SK-N-SH (cell line): ENCODE results near the gene CBX7. TPM values are rescaled to one million over a fixed set of nuclear protein-coding genes. Genes with fewer than 3 reads are reported as not detected.

ENCODE experiments used
- CTCF ChIA-PET: fragments of 300-600, 350-600 bp; formaldehyde crosslinking; extraction: SDS; loops from one replicate; lab custom pipeline; 2021; lab: Yijun Ruan, JAX
- POLR2A ChIA-PET: fragments of 350-600 bp; sonication (Branson Sonifier 250); formaldehyde crosslinking; extraction: SDS; loops from one replicate; lab custom pipeline; 2020; ENCODE audit warnings: antibody characterized with exemption, inconsistent platforms; lab: Yijun Ruan, JAX
- DNase-seq: peaks from one replicate; pipeline ENCODE4 v3.0.0; 2012
- H2AFZ ChIP-seq: fragments of 200-600 bp; sonication (generic); 2 replicates; pipeline ENCODE4 v1.8.1; 2016; ENCODE audit warnings: antibody characterized with exemption, mild to moderate bottlenecking, low read depth
- H3F3A ChIP-seq: fragments of 200-600 bp; sonication (generic); replicated peaks from 2 replicates; pipeline ENCODE3; 2016; ENCODE audit warnings: antibody characterized with exemption, mild to moderate bottlenecking; ENCODE audit not compliant: insufficient read depth
- H3K27ac ChIP-seq, 2 experiments: fragments of 200-500 bp in 1 of 2; fragments of 200-600 bp in 1 of 2; sonication (Bioruptor generic) in 1 of 2; sonication (generic), shearing (Covaris generic) in 1 of 2; 2 replicates each; pipeline versions ENCODE4 v1.5.1 to v1.6.1; 2014 to 2016; ENCODE audit warnings: low read depth in 2 of 2, inconsistent platforms in 1 of 2, low read length in 1 of 2, mild to moderate bottlenecking in 1 of 2, mixed read lengths in 1 of 2
- H3K27me3 ChIP-seq: fragments of 200-600 bp; sonication (generic), shearing (Covaris generic); 2 replicates; pipeline ENCODE4 v1.6.1; 2016; ENCODE audit warnings: mixed run types; ENCODE audit not compliant: insufficient read depth
- H3K36me3 ChIP-seq, 2 experiments: fragments of 200-500 bp in 1 of 2; fragments of 200-600 bp in 1 of 2; sonication (Bioruptor generic) in 1 of 2; sonication (generic) in 1 of 2; replicated peaks in 1 of 2; 2 replicates each; pipeline versions ENCODE3 to v1.5.1; 2014 to 2016; ENCODE audit warnings: low read length in 1 of 2, mild to moderate bottlenecking in 1 of 2; ENCODE audit not compliant: insufficient read depth in 2 of 2, control insufficient read depth in 1 of 2
- H3K4me1 ChIP-seq, 2 experiments: fragments of 200-500 bp in 1 of 2; fragments of 200-600 bp in 1 of 2; sonication (Bioruptor generic) in 1 of 2; sonication (generic), shearing (Covaris generic) in 1 of 2; 2 replicates each; pipeline versions ENCODE4 v1.5.1 to v1.6.1; 2014 to 2016; ENCODE audit warnings: low read depth in 1 of 2, low read length in 1 of 2, mixed run types in 1 of 2; ENCODE audit not compliant: insufficient read depth in 2 of 2, control insufficient read depth in 1 of 2
- H3K4me2 ChIP-seq: fragments of 200-600 bp; sonication (generic), shearing (Covaris generic); 2 replicates; pipeline ENCODE4 v1.6.1; 2017; ENCODE audit warnings: mixed run types
- H3K4me3 ChIP-seq, 2 experiments: fragments of 200-500 bp in 1 of 2; fragments of 200-600 bp in 1 of 2; sonication (Bioruptor generic) in 1 of 2; sonication (generic), shearing (Covaris generic) in 1 of 2; 2 replicates each; pipeline versions ENCODE4 v1.5.1 to v1.8.1; 2014 to 2016; ENCODE audit warnings: low read depth in 2 of 2, inconsistent platforms in 1 of 2, low read length in 1 of 2, mild to moderate bottlenecking in 1 of 2, mixed read lengths in 1 of 2, moderate library complexity in 1 of 2
- H3K79me2 ChIP-seq: fragments of 200-600 bp; sonication (generic); 2 replicates; pipeline ENCODE4 v1.8.1; 2017; ENCODE audit warnings: mild to moderate bottlenecking; ENCODE audit not compliant: insufficient read depth
- H3K9ac ChIP-seq: fragments of 200-600 bp; sonication (generic); 2 replicates; pipeline ENCODE4 v1.6.1; 2017; ENCODE audit warnings: mixed run types
- H3K9me2 ChIP-seq: fragments of 200-600 bp; sonication (generic); 2 replicates; pipeline ENCODE4 v1.6.1; 2017; ENCODE audit warnings: mixed run types
- H3K9me3 ChIP-seq: fragments of 200-600 bp; sonication (generic); 2 replicates; pipeline ENCODE4 v1.6.1; 2017; ENCODE audit warnings: mixed run types, mild to moderate bottlenecking, moderate library complexity
- H4K20me1 ChIP-seq: fragments of 200-600 bp; sonication (generic); 2 replicates; pipeline ENCODE4 v1.6.1; 2017; ENCODE audit warnings: mild to moderate bottlenecking, mixed run types; ENCODE audit not compliant: insufficient read depth
- ELF1 ChIP-seq: IDR thresholded peaks from 2 replicates; pipeline ENCODE4 v1.4.0; 2012
- EP300 ChIP-seq, 2 experiments: IDR thresholded peaks; 2 replicates each; pipeline versions ENCODE4 v1.4.0 to v1.6.1; 2012; ENCODE audit warnings: borderline replicate concordance in 1 of 2, low read depth in 1 of 2, low read length in 1 of 2
- EZH2phosphoT487 ChIP-seq: fragments of 200-600 bp; sonication (generic); IDR thresholded peaks from 2 replicates; pipeline ENCODE4 v1.6.1; 2017; ENCODE audit warnings: low read depth, mixed run types, mild to moderate bottlenecking, antibody characterized with exemption, moderate library complexity, borderline replicate concordance
- GABPA ChIP-seq: IDR thresholded peaks from 2 replicates; pipeline ENCODE4 v1.4.0; 2012; ENCODE audit warnings: low read depth, mild to moderate bottlenecking
- MXI1 ChIP-seq: IDR thresholded peaks from 2 replicates; pipeline ENCODE4 v1.6.1; 2012; ENCODE audit warnings: mild to moderate bottlenecking, low read depth, low read length, improper control_type of control experiment
- NFIC ChIP-seq: IDR thresholded peaks from 2 replicates; pipeline ENCODE4 v1.4.0; 2012; ENCODE audit warnings: borderline replicate concordance
- WGBS: methylation state at CpG from one replicate; pipeline ENCODE4 v1.1.6; 2017; ENCODE audit warnings: low lambda C conversion rate; 5-methylcytosine and 5-hydroxymethylcytosine counted together
- polyA plus RNA-seq, 3 experiments: library from polyadenylated mRNA; depleted of rRNA; stranded (reverse); fragments of >200 nt; gene quantifications; 2 replicates each; pipeline ENCODE4 v1.2.3, GENCODE V29; 2012
- TF ChIP-seq, protein P1 (sequence below): IDR thresholded peaks from 2 replicates; pipeline ENCODE4 v1.6.1; 2012; ENCODE audit warnings: mild to moderate bottlenecking, low read depth, low read length, moderate library complexity
- TF ChIP-seq, protein P2 (sequence below): fragments of 200-600 bp; sonication (generic); IDR thresholded peaks from 2 replicates; pipeline ENCODE4 v1.6.1; 2017; ENCODE audit warnings: antibody characterized with exemption, mild to moderate bottlenecking, moderate library complexity

Gene CBX7
- polyA plus RNA-seq, 1 of the 3 experiments (the other 2 are of a cell fraction), result 2.3 TPM

DNA sequence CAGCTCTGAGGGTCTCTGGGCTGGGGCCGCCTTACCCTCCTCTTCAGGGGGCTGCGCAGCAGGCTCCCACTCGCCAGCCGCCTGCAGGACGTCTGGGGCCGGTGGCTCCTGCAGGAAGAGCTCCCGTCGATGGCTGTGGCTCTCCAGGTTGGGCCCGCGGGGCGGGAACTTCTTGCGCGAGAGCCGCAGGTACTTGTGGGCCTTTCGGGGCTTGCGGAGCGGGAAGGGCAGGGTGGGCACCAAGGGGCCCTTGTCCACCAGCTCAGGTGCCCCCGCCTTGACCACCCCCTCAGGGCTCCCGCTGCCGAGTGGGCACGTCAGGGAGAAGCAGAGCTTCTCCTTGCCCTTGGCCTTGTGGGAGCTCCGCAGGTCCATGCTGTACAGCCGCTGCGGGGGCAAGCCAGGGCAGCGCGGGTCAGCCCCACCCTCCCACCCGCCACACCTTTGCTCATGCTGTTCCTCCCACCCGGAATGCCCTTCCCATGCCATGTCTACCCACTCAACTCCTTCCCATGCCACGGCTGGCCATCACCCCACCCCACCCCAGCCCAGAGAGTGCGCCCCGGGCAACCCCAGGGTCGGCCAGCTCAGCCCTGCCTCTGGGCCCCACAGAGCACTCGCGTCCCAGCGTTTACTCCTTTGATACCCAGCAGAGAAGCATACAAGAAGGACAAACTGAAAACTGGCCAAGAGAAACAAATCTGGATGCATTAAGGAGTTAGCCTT lies 18.0 kb downstream of the CBX7 start (continued):
- TF ChIP-seq EP300 (IDR thresholded peaks at IDR 0.05; ENCODE audit: borderline replicate concordance in 1 of 2, low read depth in 1 of 2, low read length in 1 of 2) (no peak), GABPA (no peak), NFIC (no peak)
- TF ChIP-seq, protein P1, sequence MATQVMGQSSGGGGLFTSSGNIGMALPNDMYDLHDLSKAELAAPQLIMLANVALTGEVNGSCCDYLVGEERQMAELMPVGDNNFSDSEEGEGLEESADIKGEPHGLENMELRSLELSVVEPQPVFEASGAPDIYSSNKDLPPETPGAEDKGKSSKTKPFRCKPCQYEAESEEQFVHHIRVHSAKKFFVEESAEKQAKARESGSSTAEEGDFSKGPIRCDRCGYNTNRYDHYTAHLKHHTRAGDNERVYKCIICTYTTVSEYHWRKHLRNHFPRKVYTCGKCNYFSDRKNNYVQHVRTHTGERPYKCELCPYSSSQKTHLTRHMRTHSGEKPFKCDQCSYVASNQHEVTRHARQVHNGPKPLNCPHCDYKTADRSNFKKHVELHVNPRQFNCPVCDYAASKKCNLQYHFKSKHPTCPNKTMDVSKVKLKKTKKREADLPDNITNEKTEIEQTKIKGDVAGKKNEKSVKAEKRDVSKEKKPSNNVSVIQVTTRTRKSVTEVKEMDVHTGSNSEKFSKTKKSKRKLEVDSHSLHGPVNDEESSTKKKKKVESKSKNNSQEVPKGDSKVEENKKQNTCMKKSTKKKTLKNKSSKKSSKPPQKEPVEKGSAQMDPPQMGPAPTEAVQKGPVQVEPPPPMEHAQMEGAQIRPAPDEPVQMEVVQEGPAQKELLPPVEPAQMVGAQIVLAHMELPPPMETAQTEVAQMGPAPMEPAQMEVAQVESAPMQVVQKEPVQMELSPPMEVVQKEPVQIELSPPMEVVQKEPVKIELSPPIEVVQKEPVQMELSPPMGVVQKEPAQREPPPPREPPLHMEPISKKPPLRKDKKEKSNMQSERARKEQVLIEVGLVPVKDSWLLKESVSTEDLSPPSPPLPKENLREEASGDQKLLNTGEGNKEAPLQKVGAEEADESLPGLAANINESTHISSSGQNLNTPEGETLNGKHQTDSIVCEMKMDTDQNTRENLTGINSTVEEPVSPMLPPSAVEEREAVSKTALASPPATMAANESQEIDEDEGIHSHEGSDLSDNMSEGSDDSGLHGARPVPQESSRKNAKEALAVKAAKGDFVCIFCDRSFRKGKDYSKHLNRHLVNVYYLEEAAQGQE, result no peak

DNA sequence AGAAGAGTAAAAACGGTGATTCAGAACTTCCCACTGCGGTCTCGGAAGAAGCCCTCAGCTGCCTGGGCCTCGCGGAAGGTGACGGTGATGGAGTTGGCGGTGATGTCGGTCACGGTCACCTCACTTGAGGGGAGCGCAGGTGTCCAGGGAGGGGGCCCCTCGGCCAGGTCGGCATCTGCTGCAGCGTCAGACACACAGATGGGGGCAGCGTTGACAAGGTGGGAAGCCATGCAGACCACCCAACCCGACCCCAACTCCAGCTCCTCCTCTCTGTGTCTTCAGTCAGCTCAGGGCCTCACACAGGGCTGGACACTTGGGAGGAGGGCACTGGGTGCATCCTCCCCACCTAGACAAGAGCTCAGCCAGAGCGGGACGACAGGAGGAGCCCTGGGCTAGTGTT lies 18.6 kb downstream of the CBX7 start:
- no peak for DNase-seq
- Histone ChIP-seq H4K20me1 (no peaks in the 10 kb centered on the region), H2AFZ (no peak overlapping the region), H3K9ac (no peak overlapping the region), H3K9me2 (no peaks in the 10 kb centered on the region), H3K4me1 (peaks cover 0 to 9% of the 10 kb centered on the region in 2 experiments; a peak in 1 of 4 replicates), H3F3A (no peaks in the 10 kb centered on the region), H3K4me3 (no peak overlapping the region), H3K4me2 (no peak overlapping the region), H3K36me3 (no peaks in the 10 kb centered on the region), H3K9me3 (no peaks in the 10 kb centered on the region), H3K79me2 (no peaks in the 10 kb centered on the region), H3K27ac (no peak overlapping the region), H3K27me3 (no peaks in the 10 kb centered on the region)
- TF ChIP-seq, protein P2, sequence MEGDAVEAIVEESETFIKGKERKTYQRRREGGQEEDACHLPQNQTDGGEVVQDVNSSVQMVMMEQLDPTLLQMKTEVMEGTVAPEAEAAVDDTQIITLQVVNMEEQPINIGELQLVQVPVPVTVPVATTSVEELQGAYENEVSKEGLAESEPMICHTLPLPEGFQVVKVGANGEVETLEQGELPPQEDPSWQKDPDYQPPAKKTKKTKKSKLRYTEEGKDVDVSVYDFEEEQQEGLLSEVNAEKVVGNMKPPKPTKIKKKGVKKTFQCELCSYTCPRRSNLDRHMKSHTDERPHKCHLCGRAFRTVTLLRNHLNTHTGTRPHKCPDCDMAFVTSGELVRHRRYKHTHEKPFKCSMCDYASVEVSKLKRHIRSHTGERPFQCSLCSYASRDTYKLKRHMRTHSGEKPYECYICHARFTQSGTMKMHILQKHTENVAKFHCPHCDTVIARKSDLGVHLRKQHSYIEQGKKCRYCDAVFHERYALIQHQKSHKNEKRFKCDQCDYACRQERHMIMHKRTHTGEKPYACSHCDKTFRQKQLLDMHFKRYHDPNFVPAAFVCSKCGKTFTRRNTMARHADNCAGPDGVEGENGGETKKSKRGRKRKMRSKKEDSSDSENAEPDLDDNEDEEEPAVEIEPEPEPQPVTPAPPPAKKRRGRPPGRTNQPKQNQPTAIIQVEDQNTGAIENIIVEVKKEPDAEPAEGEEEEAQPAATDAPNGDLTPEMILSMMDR, result no peak
- TF ChIP-seq EZH2phosphoT487 (no peak), MXI1 (no peak), ELF1 (no peak)
- POLR2A ChIA-PET, result no interaction called here
- WGBS, result 84% methylated on average over 5 of the region's 17 CpGs
- CTCF ChIA-PET, result interaction anchor here (1.2 to 1.4 kb wide), 2 partner anchors 9 to 264 kb away, joined by 5 to 6 read pairs; no protein-coding TSS in a partner anchor
